Ramos (cell line): ENCODE data around the gene CLRN3.

ENCODE experiments used
- in situ Hi-C: fragments of 300-500 bp; cut with MboI; formaldehyde crosslinking; loops from one replicate; pipeline ENCODE4 v1.14.3; 2022; ENCODE audit warnings: low sequenced_read_pairs; ENCODE audit not compliant: unreplicated experiment

The CLRN3 gene

DNA sequence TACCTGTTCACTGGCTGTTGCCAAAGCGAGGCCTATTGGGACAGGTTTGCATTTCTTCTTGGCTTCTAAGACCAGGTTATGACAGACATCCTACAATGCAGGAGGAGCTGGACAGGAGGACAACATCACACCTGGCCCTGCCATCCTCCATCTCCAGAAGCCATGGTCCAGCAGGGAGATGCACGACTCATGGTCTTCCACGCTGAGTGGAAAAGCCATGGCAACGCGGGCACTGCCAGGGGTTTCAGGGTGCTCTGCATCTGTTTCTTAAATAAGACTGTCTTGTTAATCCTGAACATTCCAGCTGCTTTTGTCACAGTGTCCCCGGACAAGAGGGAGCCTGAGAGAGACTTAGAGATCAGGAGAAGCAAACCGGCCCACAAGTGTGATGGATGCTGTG is 40.3 kb downstream of the CLRN3 start:
- in situ Hi-C loops = no loop called here

DNA sequence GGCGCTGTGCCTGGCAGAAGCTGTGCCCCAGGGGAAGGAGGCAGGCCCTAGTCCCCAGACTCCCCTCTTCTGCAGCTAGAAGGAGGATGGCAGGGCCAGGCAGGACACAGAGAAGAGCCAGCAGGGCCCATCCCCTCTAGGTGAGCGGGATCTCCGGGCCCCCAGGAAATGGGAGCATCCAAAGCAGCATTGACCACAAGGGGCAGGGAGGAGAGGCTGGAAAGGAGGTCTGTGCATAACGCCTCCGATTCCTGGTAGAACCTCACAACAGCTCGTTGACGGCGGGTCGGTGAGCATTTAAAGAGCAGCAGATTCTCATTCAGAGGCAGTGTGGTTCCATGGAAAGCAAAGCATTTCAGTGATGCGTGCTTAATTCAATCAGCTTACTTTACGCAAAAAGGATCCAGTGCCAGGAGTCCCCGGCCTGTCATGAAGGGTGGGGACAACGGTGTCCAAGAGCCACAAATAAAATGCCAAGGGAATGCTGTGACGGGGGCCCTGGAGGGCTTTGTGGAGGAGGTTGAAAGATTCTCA is 41.0 kb downstream of the CLRN3 start:
- in situ Hi-C loops = no loop called here

- in situ Hi-C loops = no loop called here
Observed at GRCh38 chr10:127850944-127851343, 41.8 kb downstream of the CLRN3 start.

DNA sequence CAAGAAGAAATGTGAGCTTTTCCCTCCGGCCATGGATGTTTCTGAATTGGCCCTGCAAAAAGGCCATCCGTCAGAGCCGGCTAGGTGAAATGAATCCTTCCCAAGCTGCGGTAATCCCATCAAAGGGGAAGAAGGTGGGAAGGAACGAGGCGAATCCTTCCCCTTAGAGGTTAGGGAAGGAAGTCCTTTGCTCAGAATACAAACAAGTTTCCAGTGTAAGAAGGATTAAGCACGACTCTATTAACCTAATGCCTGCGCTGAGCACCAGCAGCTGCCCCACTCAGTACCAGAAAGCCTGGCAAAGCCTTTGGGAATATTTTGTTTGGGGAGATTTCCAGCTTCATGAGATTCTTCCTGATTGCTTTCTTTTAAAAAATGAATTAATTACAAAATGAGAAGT is 42.8 kb downstream of the CLRN3 start:
- in situ Hi-C loops = no loop called here

DNA sequence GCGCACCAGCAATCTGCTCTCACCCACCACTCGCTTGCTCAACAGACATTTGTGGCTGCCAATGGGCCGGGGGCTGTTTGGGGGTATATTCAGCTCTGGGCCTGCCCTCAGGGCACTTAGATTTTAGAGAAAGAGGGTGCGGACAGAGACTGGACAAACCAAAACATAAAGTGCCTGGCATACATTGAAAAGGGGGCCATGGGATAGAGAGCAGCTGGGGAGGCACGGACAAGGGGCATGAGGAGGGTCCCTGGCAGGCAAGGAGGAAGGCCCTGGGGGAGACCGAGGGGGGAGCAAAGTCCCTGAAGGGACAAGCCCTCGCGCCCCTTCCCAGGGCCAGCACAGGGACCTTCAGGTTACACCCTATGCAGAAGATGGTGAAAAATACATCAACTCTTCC is 43.5 kb downstream of the CLRN3 start:
- in situ Hi-C loops = no loop called here

- in situ Hi-C loops = no loop called here
Observed at GRCh38 chr10:127848226-127848625, 44.5 kb downstream of the CLRN3 start.

DNA sequence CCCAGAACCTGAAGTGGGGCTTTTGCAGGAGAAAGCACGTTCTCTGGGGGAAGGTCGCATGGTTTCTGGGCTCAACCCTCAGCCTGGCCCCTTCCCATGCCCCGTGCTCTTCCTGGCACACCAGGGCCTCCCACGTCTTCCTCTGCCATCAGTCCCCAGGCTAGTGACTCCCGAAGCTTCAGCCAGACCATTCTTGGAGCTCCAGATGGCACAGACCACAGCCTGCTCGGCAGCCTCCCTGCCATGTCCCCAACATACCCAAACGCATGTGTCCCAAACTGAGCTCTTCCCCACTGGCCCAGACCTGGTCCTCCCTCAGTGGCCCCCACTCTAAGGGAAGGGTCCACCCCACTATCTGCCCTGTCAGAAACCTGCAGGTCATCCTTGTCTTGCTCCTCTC is 47.0 kb downstream of the CLRN3 start:
- in situ Hi-C loops = no loop called here

DNA sequence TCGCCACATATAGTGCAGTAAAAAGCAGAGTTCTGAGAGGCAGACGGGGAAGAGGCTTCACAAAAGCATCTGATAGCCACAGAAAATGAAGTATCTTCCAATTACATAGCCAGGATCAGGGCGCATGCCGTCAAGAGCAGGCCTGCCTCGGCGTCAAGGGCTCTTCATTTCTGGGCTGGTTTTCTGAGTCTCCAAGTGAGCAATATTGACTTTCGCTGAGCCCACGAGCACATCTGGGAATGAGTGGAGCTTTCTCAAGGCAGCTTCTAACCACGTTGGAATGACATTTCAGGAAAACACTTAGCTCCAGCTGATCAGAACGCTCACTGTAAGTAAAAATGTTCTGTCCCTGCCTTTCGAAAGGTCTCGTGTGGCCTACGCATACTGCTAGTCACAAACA is 51.9 kb downstream of the CLRN3 start:
- in situ Hi-C loops = no loop called here

- in situ Hi-C loops = no loop called here
Observed at GRCh38 chr10:127836966-127837365, 55.8 kb downstream of the CLRN3 start.

DNA sequence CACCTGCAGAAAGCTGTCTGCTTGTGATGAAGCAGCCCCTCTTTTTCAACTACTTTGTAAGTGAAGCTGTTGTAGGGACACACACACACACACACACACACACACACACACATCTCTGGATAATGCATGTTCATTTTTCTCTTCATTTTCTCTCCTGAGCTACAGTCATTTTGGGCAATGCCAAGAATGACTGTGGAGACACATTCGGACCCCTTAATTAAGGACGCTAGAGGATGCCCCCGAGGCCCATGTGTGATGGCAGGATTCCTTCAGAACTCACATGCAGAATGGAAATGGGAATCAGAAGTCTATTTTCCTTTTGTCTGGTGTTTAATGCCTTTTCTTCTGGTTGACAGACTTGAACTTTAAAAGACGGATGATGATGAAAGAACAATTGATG is 56.6 kb downstream of the CLRN3 start:
- in situ Hi-C loops = no loop called here

DNA sequence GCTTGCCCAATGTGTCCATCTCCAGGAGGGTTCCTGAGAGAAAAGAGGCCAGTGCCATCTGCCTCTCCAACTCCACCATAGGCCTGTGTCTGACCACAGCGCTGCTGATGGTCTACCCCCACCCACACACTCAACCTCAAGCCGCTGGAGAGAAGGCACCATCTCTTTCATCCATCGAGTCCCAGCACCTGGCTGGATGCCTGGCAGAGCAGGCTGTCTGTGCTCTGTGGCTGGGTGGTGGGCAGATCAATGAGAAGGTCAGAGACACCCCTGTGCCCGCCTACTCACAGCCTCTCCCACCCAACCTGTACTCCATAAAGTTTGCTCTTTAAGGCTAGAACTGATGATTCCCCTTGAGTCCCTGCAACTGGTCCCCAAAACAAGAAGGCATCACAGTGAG is 58.0 kb downstream of the CLRN3 start:
- in situ Hi-C loops = no loop called here

- in situ Hi-C loops = no loop called here
Observed at GRCh38 chr10:127834221-127834620, 58.5 kb downstream of the CLRN3 start.

DNA sequence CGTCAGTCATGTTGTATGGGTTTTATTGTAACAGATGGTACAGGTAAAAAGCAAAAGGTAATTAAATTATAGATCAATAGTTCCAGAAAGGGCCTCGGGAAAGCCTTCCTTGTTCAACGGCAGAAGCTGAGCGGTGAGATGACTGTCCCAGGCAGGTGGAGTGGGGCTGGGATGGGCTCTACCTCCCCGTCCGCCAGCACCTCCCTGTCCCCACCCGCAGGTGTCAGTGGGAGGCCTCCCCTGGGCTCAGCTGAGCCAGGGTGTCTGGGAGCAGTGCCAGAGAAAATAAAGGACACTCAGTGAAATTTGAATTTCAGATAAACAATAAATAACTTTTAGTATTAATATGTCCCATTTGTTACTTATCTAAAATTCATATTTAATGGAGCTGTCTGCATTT is 58.9 kb downstream of the CLRN3 start:
- in situ Hi-C loops = no loop called here

GRCh38 chr10:127832501-127832900 is 60.2 kb downstream of the CLRN3 start:
- in situ Hi-C loops = no loop called here

DNA sequence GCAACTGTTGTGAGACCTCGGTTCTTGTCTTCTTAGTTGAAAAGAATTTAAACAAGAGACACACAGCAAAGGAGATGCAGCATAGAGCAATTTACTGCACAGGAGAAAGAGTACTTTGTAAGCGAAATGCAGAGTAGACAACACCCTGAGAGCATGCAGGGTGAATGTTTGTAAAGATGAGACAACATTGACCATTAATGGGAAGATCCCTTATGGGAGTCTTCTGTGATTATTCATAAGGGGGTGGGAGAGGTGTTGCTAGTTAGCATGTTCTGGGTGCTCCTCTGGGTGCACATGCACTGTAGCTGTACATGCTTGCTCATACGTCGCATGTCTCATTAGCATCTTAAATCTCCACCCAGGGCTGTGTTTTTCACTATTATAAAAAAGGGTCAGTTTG is 62.3 kb downstream of the CLRN3 start:
- in situ Hi-C loops = no loop called here
